ENCODE measurements around the gene PLG.
"Not testable (repeated sequence)": the region's sequence is repeated elsewhere in the genome, so short reads cannot be mapped to it uniquely, and the experiment has no call there.

The PLG gene

GRCh38 chr6:160750276-160750689 is 48.2 kb downstream of the PLG start (continued):
- TF ChIP-seq CTCF (tag by site-specific recombination; IDR thresholded peaks at IDR 0.05), result peak; percentile 69
- no peak for TF ChIP-seq ZNF776 (tag by site-specific recombination; IDR thresholded peaks at IDR 0.05; ENCODE audit: borderline replicate concordance)
- TF ChIP-seq SCRT2 (tag by site-specific recombination; IDR thresholded peaks at IDR 0.05), result peak; percentile 96
- no peak for TF ChIP-seq ZNF174 (tag by site-specific recombination; IDR thresholded peaks at IDR 0.05)
- TF ChIP-seq ZNF654 (tag by site-specific recombination; IDR thresholded peaks at IDR 0.05; ENCODE audit: low read depth), result peak; percentile 57
- no peak for TF ChIP-seq ZBTB10 (tag by site-specific recombination; IDR thresholded peaks at IDR 0.05)
- TF ChIP-seq SCRT1 (tag by site-specific recombination; IDR thresholded peaks at IDR 0.05; ENCODE audit: borderline replicate concordance), result peak; percentile 84; the same call in 1 of the 2 replicates

- H3K9me3 ChIP-seq (ENCODE audit: control insufficient read depth, insufficient read depth, low read depth, low read length); H3K4me1 ChIP-seq (ENCODE audit: control insufficient read depth, insufficient read depth, low read length); H3K36me3 ChIP-seq (ENCODE audit: control insufficient read depth in 2 of 2, insufficient read depth in 1 of 2, low read length in 2 of 2); H3K27ac ChIP-seq (ENCODE audit: extremely low read depth, low read depth, low read length); H3K4me3 ChIP-seq (ENCODE audit: low read depth, low read length); POLR2A ChIA-PET: not testable (repeated sequence)
- CTCF ChIA-PET, result interaction anchor here (2.5 kb wide), 1 partner anchor 618 kb away, joined by 16 read pairs; no protein-coding TSS in a partner anchor
Observed at GRCh38 chr6:160753211-160753610, 51.2 kb downstream of the PLG start.

- Histone ChIP-seq H3K9me3 (ENCODE audit: control insufficient read depth, insufficient read depth, low read depth, low read length) (no peaks in the 10 kb centered on the region), H3K4me1 (ENCODE audit: control insufficient read depth, insufficient read depth, low read length) (no peaks in the 10 kb centered on the region), H3K36me3 (ENCODE audit: control insufficient read depth in 2 of 2, insufficient read depth in 1 of 2, low read length in 2 of 2) (no peaks in the 10 kb centered on the region), H3K4me3 (ENCODE audit: low read depth, low read length) (no peak overlapping the region), H3K27ac (ENCODE audit: extremely low read depth, low read depth, low read length) (no peak overlapping the region)
- CTCF ChIA-PET, result interaction anchor here (0.6 to 3.2 kb wide), 6 partner anchors 8 to 620 kb away, joined by 3 to 27 read pairs (median 6); no protein-coding TSS in a partner anchor
- TF ChIP-seq ZNF558 (tag by site-specific recombination; IDR thresholded peaks at IDR 0.05) (no peak), ZNF776 (tag by site-specific recombination; IDR thresholded peaks at IDR 0.05; ENCODE audit: borderline replicate concordance) (no peak), ZNF837 (tag by site-specific recombination; IDR thresholded peaks at IDR 0.05) (no peak), ZNF510 (tag by site-specific recombination; IDR thresholded peaks at IDR 0.05; ENCODE audit: insufficient replicate concordance) (no peak)
- POLR2A ChIA-PET, result no interaction called here
Observed at GRCh38 chr6:160755165-160755564, 53.1 kb downstream of the PLG start.

GRCh38 chr6:160756021-160756420 is 54.0 kb downstream of the PLG start:
- H3K9me3 ChIP-seq (ENCODE audit: control insufficient read depth, insufficient read depth, low read depth, low read length), result no peaks in the 10 kb centered on the region
- no peak overlapping the region for H3K27ac ChIP-seq (ENCODE audit: extremely low read depth, low read depth, low read length)
- H3K36me3 ChIP-seq (ENCODE audit: control insufficient read depth in 2 of 2, insufficient read depth in 1 of 2, low read length in 2 of 2), result no peaks in the 10 kb centered on the region
- no peak overlapping the region for H3K4me3 ChIP-seq (ENCODE audit: low read depth, low read length)
- CTCF ChIA-PET, result interaction anchor here (1.0 to 3.2 kb wide), 6 partner anchors 11 to 619 kb away, joined by 3 to 27 read pairs (median 8); no protein-coding TSS in a partner anchor
- H3K4me1 ChIP-seq (ENCODE audit: control insufficient read depth, insufficient read depth, low read length), result no peaks in the 10 kb centered on the region
- POLR2A ChIA-PET, result no interaction called here
- TF ChIP-seq ZSCAN4 (tag by site-specific recombination; IDR thresholded peaks at IDR 0.05), result no peak
- TF ChIP-seq BCL6B (tag by site-specific recombination; IDR thresholded peaks at IDR 0.05), result no peak
- TF ChIP-seq SALL2 (tag by site-specific recombination; IDR thresholded peaks at IDR 0.05; ENCODE audit: borderline replicate concordance), result no peak
- TF ChIP-seq ZBTB8A (tag by site-specific recombination; IDR thresholded peaks at IDR 0.05), result no peak
- TF ChIP-seq PBX3 (CRISPR knock-in tag; IDR thresholded peaks at IDR 0.05), result no peak
- no peak for TF ChIP-seq ZNF514 (tag by site-specific recombination; IDR thresholded peaks at IDR 0.05)
- TF ChIP-seq TCF7L2 (IDR thresholded peaks at IDR 0.05; ENCODE audit: borderline replicate concordance, low read depth, low read length), result no peak
- no peak for TF ChIP-seq IKZF3 (tag by site-specific recombination; IDR thresholded peaks at IDR 0.05)
- no peak for TF ChIP-seq YY2 (tag by site-specific recombination; IDR thresholded peaks at IDR 0.05)
